Measurements from ENCODE around the gene IRF4.

DNA sequence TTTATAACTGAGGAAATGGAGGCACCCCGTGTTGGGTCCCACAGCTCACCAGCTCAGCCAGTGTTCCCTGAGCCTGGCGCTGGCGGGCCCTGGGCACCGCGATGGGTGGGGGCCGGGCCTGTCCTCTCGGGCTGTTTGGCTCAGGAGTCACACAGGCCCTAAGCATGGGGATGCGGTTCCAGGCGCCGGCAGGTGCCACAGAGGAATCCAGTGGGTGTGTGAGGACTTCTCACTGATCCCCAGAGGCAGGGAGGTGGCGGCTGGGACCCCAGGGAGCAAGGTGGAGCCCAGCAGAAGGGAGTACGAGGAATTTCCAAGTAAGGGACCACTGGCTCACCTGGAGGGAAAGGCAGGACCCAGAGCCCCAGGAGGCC, 57.5 kb downstream of the IRF4 start:
- TF ChIP-seq CTCF (IDR thresholded peaks at IDR 0.05; ENCODE audit: insufficient read depth, low read length, poor library complexity, severe bottlenecking) (no peak), EZH2phosphoT487 (conservative IDR thresholded peaks at IDR 0.05; ENCODE audit: low read length) (no peak)
